ENCODE data around the gene TCF3.

The TCF3 gene

DNA sequence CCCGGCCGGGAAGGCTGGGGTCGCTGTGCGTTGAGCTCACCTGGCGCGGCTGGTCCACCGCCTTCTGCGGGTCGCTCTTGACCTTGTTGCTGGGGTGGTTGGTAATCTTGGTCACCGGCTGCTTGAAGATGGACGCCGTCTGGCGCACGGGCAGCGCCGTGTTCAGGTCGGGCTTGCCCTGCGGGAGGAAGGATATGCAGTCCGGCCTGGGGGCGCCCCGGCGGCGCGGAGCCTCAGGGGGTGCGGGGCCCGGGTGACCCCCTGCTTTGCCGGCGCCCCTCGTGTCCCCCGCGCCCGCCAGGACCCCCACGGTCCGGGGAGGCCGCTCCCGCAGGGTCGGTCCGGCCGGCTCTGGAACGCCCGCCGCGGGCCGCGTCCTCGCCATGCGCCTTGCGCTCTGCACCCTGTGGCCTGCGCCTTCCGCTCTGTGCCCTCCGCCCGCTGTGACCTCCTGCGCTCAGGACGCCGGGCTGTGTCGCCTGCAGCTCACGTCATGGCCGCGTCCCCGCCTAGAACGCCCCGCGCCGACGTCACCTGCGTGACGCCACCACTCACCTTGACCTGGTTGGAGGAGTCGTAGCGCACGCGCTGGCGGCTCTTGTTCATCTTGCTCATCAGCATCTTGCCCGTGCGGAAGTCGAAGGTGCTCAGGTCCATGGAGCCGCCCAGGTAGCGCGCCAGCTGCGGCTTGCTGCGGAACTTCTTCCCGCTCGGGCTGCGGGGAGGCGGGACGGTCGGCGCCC lies 67.7 kb downstream of the TCF3 start:
- DNase-seq (ENCODE audit: low read depth in 2 of 2), result no peak

DNA sequence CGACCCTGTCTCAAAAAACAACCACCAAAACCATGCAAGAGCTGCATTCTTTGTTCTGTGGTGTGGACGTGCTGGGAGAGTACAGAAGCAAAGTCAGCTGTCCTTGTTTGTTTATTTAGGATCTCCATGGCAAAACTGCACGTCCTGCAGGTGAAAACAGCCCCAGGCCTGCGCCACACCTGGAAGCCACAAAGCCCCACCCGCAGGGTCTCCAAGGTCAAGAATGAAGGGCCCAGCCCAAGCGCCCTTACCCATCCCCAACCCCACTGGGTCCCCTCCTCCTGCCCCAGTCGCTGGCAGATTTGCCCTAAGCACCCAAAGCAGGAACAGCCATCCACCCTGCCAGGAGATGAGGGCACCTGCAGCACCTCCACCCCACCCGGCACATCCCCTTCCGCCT lies 70.2 kb downstream of the TCF3 start:
- no peak for DNase-seq (ENCODE audit: low read depth in 2 of 2)

DNA sequence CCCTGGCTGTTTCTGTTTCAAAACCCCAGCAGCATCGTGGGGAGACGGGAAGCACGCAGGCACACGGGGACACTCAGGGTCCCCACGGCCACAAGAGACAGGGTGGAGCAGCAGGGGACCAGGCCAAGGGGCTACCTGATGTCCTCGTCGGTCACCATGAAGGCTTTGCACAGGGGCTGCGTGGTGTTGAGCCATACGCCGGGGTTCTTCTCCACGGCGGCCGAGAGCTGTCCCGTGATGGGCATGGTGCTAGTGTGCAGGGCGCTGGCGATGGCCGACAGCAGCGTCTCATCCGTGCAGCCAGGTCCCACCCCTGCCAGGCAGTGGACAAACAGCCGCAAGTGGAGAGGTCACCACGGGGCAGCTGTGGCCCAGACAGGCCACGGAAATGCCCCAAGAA lies 71.5 kb downstream of the TCF3 start:
- DNase-seq (ENCODE audit: low read depth in 2 of 2), result no peak

DNA sequence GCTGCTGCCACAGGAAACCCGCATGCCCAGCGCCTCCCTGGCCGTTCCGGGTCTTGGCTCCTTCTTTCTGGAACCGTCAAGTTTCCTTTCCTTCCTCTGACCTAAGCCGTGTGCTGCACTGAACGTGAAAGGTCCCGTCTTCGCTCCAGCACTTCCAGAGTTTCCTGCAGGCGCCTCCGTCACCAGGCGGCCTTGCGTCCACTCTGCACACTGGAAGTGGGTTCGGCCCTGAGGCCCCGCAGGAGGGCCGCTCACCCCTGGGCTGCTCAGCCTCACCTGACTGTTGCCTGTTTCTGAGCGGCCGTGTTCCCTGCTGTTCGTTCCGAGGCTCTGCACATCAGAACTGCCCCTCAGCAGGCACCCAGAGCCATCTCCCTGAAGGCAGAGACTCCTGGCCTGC lies 72.0 kb downstream of the TCF3 start:
- no peak for DNase-seq (ENCODE audit: low read depth in 2 of 2)

DNA sequence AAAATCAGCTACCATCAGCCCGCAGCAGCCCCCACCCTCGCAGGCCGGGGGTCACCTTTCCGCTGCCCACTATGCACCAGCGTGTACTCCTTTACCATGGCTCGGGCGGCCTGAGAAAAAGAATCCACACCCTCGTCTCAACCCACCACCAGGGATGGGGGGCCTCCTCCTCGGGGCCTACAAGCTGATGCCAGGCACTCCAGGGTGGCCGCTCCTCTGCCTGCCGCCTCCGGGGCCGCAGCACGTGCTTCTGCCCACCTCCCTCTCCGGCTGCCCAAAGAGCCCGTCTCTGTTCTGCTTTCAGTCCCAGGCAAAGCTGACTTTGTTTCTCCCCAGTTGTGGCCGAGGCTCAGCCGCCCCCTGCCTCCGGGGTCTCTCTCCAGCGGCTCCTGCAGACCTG lies 73.2 kb downstream of the TCF3 start:
- no peak for DNase-seq (ENCODE audit: low read depth in 2 of 2)

DNA sequence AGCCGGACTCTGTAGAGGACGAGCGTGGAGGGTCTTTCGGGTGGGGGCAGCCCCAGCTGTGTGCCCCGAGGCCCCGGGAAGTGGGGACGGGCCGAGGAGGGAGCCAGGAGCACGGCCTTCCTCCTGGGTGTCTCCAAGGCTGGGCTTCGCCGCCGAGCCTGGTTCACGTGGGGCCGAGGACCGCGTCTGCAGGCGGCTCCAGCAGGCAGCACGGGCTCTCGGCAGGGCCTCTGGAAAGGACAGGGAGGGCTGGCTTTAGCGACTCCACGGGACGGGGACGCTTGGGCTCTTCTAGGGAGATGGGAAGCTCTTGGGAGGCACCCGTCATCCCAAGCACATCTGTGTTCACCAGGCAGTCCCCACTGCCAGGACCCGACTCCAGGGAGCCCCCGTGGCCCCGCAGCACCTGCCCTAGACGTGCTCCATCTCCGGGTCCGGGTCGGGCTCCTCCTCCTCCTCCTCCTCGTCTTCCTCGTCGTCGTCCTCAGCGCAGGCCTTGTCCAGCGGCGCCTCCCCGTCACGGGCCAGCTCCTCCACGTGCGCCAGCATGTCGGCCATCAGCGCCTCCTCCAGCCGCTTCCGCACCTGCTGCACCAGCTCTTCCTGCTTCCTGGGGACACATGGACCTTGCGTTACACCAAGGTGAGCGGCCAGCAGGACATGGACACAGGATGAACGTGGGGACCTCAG lies 74.3 kb downstream of the TCF3 start:
- DNase-seq (ENCODE audit: low read depth in 2 of 2), result no peak

DNA sequence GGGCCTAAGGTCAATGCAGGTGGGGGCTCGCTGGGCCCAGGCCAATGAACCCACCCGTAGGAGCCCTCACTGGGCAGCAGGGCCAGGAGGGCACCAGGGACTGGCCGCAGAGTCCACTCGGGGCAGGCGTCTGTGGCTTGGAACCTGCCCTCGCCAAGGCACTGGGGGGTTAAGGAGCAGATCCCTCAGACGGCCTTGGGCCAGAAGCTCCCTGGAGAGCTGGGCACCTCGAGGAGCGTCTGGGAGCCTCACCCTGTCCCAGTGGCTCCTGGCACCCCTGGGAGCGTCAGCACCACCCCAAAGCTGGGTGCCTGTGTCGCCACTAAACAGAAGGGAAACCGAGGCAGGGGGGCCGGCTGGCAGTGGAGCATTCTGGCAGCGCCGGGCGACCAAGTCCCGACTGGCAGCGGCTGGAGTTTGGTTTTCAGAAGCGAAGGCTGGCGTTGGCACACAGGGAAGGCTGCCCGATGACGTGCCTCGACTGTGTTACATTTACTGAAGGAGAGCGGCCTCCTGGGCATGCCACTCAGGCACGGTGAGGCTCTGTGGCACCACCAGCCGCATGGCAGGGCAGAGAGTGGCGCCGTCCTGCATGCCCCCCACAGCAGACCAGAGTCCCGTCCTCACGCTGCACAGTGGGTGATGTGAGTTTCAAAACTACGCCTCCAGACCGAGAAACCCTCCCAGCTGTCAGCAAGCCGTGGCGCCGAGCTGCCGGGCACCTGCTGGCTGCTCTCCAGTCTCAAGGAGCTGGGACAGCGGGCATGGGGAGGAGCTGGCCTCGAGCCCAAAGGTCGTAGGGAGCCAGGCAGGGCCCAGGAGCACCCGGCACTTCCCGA lies 75.1 kb downstream of the TCF3 start:
- no peak for DNase-seq (ENCODE audit: low read depth in 2 of 2)

DNA sequence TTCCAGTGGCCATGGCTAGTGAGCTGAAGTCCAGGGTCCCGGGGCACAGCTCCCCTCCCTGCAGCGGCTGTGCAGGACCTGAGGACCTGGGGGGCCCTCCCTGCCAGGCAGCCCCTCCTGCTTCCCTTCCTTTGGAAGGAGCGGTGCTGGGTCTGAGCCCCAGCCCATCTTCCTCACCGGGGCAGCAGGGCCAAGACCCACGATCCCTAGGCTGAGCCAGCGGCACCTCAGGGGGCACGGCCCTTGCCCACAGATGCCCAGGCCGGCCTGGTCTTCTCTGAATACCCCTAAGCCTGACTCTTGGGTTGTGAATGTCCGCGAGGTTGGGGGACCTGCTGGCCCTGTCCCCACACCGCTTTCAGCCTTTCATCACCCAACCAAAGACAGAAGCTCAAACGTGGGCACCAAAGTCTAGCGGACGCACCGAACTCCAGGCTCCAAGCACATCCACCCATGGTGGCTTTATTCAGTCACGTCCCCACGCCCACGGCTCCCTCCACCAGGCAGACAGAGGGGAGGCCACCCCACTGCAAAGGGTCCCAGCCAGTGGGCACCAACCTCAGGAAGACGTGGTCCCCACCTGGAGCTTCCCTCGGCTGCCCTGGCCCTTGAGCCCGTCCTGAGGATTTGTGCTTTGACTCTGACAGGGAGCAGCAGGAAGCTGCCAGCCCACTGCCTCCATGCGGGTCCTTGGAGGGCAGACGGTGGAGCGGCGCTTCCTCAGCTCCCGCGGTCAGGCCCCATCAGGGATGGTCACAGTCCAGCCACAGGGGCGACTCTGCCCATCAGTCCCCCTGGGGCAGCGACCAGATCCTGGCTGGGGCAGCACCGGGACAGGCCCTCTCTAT lies 75.9 kb downstream of the TCF3 start:
- DNase-seq (ENCODE audit: low read depth in 2 of 2), result no peak

DNA sequence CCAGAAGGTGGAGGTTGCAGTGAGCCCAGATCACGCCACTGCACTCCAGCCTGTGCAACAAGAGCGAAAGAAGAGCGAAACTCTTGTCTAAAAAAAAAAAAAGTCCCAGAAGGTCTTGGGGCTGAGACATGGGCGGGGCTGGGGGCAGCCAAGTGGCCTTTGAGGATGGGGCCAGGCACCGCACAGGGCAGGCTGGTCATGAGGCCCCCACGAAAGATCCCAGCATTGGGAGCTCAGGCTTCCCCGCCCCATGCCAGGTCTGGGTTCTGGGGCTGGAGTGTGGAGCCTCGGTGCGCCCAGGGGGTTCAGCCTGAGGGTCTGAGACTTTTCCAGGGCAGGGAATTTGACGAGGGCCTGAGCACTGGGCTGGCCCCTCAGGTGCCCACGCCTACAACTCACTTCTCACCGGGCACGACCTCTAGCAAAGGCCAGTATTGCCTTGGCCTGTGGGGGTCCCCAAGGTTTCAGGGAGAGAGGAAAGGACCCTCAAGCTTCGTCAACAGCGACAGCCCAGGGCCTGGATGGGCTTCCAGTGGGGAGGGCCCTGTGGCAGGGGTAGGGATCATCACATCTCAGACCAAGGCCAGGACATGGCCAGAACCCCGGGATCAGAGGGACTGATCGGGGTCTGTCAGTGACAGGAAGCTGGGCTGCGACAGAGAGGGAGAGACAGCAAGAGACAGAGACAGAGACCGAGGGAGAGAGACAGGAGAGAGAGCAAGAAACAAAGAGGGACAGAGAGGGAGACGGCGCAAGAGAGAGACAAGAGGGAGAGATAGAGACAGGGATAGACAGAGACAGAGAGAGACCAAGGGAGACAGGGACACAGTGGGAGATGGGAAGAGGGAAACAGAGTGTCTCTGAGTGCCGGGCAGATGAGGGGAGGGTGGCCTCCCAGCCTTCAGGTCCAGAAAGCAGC lies 76.8 kb downstream of the TCF3 start:
- no peak for DNase-seq (ENCODE audit: low read depth in 2 of 2)

DNA sequence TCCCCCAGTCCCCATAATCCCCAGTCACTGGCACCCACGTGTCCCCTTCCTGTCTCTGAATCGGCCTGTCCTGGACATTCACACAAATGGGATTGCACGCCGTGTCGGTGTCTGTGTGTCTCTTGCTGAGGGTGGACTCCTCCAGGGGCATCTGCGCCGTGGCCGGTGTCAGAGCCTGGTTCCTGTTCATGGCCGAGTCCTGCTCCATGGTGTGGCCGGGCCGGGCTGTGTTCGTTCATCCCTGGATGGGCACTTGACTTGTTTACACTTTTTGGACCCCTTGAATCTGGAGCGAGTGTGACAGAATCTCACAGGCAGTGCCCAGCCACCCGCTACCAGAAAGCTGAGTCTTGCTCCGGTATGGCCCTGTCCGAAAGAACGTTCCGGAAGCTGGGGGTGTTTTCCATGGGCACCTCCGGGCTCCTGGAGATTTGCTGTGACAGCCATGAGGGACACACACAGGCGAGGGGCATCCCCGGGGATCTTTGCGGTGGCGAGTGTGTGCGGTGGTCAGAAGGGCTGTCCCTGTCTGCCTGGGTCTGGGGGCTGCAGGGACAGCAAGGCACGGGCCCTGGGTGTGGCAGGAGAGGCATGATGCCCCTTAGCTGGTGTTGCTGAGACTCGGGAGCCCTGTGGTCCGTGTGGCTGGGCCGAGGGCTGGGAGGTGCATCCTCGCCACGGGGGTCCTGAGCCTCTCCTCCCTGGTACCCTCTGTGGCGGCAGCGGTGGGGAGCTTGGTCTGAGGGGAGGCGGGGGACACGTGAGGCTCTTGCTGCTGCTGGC lies 77.9 kb downstream of the TCF3 start:
- DNase-seq (ENCODE audit: low read depth in 2 of 2), result no peak

DNA sequence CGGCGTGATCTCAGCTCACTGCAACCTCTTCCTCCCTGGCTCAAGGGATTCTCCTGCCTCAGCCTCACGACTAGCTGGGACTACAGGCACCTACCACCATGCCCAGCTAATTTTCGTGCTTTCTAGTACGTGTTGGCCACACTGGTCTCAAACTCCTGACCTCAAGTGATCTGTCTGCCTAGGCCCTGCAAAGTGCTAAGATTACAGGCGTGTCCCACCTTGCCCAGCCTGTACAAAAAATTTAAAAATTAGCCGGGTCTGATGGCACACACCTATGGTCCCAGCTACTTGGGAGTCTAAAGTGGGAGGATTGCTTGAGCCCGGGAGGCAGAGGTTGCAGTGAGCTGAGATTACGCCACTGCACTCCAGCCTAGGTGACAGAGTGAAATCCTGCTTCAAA lies 79.6 kb downstream of the TCF3 start:
- no peak for DNase-seq (ENCODE audit: low read depth in 2 of 2)

DNA sequence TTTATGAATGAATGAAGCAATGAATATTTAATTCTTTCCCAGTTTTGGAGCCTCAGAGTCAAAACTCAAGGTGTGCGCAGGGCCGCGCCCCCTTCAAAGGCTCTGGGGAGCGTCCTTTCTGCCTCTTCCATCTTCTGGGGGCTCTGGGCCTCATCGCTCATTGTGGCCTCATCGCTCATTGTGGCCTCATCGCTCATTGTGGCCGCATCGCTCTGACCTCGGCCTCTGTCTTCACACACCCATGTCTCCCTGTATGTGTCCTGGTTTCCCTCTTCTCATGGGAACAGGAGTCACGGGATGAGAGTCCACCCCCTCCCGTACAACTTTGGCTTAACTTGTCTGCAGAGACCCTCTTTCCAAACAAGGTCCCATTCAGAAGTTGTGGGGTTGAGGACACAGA lies 81.1 kb downstream of the TCF3 start:
- DNase-seq (ENCODE audit: low read depth in 2 of 2), result no peak

DNA sequence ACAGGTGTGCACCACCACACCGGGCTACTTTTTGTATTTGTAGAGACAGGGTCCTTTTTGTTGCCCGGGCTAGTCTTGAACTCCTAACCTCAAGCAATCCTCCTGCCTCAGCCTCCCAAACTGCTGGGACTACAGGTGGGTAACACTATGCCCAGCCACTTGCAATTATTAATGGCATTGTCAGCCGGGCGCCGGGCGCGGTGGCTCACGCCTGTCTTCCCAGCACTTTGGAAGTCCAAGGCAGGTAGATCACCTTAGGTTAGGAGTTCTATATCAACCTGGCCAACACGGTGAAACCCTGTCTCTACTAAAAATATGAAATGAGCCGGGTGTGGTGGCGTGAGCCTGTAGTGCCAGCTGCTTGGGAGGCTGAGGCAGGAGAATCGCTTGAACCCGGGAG lies 81.6 kb downstream of the TCF3 start:
- no peak for DNase-seq (ENCODE audit: low read depth in 2 of 2)

DNA sequence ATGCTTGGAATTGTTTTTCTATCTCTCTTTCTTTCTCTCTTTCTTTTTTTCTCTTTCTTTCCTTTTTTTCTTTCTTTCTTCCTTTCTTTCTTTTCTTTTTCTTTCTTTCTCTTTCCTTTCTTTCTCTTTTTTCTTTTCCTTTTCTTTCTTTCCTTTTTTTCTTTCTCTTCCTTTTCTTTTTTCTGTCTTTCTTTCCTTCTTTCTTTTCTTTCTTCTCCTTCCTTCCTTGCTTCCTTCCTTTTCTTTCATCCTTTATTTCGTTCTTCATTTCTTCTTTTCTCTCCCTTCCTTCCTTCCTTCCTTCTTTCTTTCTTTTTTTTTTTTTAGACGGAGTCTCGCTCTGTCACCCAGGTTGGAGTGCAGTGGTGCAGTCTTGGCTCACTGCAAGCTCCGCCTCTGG lies 82.4 kb downstream of the TCF3 start:
- no peak for DNase-seq (ENCODE audit: low read depth in 2 of 2)

DNA sequence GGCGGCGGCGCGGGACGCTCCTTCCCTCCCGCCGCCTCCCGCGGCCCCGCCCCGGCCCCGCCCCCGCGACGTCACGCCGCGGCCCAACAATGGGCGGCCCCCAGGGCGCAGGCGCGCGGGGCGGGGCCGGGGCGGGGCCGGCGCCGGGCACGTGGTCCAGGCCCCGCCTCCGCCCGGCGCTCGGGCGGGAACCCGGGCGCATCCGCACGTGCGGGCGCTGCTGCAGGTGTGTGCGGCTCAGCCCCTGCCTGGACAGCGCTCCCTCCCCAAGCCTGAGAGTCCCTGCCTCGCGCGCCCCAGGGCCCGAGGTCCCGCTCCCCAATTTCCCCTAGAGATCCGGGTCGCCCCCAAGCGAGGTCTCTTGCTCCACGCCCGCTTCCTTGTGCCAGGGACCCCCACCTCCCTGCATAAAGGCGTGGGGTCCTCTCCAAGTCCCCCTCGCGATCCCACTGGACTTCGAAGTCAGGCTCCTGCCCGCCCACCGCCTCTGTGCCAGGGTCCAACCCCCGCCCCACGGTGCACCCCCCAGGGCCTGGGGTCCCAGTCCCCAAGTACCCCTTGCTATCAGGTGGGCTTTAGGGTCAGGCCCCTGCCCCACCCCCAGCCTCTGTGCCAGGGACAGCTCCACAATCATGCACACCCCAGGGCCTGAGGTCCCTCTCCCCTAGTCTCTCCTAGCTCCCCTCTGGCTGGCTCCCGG lies 83.9 kb downstream of the TCF3 start, which contains the start of gene MEX3D:
TSS of gene MEX3D (minus strand) at position 6 of the 700 bp plus-strand sequence. CDS start 267 bp downstream, outside the sequence.
- peak; percentile 70 to 73 for DNase-seq (ENCODE audit: low read depth in 2 of 2)

DNA sequence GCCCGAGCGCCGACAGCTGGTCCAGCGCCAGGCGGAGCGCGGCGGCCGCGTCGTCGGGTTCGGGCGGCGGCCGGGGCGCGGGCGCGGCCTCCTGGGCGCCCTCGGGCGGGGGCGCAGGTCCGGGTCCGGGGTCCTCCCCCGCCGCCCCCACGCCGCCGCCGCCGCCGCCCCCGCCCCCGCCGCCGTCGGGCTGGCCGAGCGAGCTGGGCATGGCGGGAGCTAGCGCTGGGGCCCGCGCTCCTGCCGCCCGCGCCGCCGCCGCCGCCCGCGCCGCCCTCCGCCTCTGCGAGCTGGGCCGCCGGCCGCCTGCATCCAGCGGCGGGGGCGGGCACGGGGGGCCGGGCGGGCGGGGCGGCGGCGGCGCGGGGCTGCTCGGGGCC lies 84.6 kb downstream of the TCF3 start:
- DNase-seq (ENCODE audit: low read depth in 2 of 2), result no peak

DNA sequence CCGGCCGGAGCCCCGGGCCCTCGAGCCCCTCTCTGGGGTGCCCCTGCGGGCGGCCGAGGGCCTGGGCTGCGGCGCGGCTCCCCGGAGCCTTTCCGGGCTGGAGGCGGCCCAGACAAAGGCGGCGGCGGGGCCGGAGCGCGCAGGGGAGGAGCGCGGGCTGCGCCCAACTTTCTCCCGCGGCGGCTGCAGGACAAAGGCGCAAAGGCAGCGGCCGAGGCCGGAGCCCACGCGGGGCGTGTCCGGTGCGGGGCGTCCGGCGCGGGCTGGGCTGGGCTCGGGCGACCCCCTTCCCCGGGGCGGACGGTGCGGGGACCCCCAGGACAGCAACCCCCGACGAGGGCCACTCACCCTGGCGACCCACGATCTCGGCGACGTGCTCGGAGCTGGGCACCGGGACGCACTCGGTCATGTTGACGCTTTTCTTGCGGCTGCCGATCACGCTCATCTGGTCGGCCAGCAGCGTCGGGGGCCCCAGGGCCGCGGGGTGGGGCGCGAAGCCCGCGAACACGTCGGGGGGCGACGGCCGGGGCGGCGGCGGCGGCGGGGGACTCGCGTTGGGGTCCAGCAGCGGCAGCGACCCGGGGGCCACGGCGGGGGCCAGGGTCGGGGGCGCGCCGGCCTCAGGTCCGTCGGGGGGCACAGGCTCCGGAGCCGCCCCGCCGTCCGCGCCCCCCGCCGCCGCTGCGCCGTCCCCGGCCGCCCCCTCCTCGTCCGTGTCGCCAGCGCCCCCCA lies 85.1 kb downstream of the TCF3 start:
- no peak for DNase-seq (ENCODE audit: low read depth in 2 of 2)

DNA sequence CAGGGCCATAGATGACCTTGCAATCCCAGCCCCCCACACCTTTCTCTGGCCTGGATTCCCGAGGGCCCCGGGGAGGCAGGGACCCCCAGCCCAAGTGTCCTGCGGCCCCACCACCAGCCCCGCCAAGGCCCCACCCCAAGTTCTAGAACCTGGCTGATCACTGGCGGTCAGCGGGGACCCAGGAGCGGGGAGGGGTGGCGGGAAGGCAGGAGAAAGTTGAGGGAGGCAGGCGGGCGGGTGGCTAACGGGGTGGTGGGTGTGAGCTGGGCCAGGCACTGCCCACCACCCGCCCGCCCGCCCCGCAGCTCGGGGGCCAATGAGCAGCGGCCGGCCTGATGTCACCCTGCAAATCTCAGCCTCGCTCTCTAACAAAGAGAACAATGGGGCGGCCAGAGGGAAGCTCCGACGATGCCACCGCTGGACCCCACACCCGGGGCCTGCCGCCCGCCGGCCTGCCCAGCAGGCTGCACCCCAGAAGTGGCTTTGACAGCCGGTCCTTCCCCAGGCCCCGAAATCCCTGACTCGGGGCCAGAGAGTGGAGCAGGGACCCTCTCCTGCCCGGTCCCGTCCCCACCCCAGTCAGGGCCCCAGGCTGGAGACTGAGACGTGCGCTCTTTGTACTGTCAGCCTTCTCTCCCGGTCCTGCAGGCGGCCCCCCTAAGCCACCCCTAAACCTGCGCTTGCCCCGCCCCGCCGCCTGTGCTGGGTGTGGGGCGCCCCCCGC lies 85.9 kb downstream of the TCF3 start:
- DNase-seq (ENCODE audit: low read depth in 2 of 2), result no peak
